ENCODE data around the gene OR5K4.

The OR5K4 gene

GRCh38 chr3:98328933-98329332 is 24.7 kb upstream of the OR5K4 start:
- TF ChIP-seq ZFX (IDR thresholded peaks at IDR 0.05; ENCODE audit: borderline replicate concordance) (no peak), CTCF (IDR thresholded peaks at IDR 0.05) (no peak)
- H3K27ac ChIP-seq: no peak overlapping the region

GRCh38 chr3:98329392-98330124 is 24.1 kb upstream of the OR5K4 start:
- TF ChIP-seq ZFX (IDR thresholded peaks at IDR 0.05; ENCODE audit: borderline replicate concordance) (no peak), CTCF (IDR thresholded peaks at IDR 0.05) (peak; percentile 87)
- H3K27ac ChIP-seq: no peak overlapping the region

- H3K27ac ChIP-seq: no peak overlapping the region
- TF ChIP-seq CTCF (IDR thresholded peaks at IDR 0.05) (no peak), ZFX (IDR thresholded peaks at IDR 0.05; ENCODE audit: borderline replicate concordance) (no peak)
Measured at GRCh38 chr3:98331329-98331728, 22.3 kb upstream of the OR5K4 start.

DNA sequence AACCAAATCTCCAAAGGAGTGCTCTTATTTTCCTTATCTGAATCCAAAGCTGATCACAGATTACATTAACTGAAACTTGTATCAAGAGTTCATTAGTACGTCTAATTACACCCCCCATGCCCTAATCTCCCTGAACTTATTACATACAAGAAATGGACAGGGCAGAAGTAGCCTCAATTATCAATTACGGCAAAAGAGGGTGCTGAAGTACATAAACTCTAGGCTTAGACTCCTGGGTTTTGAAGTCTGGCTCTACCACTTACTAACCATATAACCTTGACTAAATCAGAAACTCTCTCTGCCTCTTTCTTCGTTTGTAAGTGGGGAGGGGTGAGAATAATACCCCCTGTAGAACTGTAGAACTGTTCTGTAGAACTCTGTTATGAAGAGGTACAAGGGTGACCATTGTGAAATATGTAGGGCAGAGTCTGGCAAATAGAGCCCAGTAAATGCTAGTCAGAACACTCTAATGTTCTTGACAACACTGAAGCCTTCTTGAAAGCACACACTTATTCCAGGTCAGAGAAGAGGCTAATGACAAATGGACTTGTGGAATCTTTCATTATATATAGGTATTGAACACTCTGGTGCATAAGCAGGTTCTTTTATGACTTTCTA is 19.6 kb upstream of the OR5K4 start:
- H3K27ac ChIP-seq: no peak overlapping the region
- TF ChIP-seq CTCF (IDR thresholded peaks at IDR 0.05): no peak
- TF ChIP-seq ZFX (IDR thresholded peaks at IDR 0.05; ENCODE audit: borderline replicate concordance): no peak

GRCh38 chr3:98339031-98339430 is 14.6 kb upstream of the OR5K4 start:
- H3K27ac ChIP-seq: no peak overlapping the region
- TF ChIP-seq ZFX (IDR thresholded peaks at IDR 0.05; ENCODE audit: borderline replicate concordance) (no peak), CTCF (IDR thresholded peaks at IDR 0.05) (no peak)

DNA sequence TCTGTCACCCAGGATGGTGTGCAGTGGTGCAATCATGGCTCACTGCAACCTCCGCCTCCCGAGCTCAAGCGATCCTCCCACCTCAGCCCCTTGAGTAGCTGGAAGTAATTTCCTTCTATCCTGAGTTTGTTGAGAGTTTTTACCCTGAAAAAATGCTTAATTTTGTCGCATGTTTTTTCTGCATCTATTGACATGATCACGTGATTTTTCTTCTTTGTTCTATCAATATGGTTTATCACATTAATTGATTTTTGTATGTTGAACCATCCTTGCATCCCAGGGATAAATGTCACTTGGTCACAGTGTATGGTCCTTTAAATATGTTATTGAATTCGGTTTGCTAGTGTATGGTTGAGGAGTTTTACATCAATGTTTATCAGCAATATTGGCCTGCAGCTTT is 11.9 kb upstream of the OR5K4 start:
- no peak overlapping the region for H3K27ac ChIP-seq
- no peak for TF ChIP-seq ZFX (IDR thresholded peaks at IDR 0.05; ENCODE audit: borderline replicate concordance)
- no peak for TF ChIP-seq CTCF (IDR thresholded peaks at IDR 0.05)
